ENCODE data around the gene TMEM203. TPM values are rescaled to one million over a fixed set of nuclear protein-coding genes. Genes with fewer than 3 reads are reported as not detected.
A peak's percentile ranks its signal among the peaks of the same experiment; 100 is the strongest.

TMEM203 gene
- total RNA-seq, 1 experiment from 2014 or later: 35.5 TPM

- H3K27ac Mint-ChIP-seq: no peak overlapping the region
Measured at GRCh38 chr9:137220317-137221094, 15.1 kb upstream of the TMEM203 start.

More at GRCh38 chr9:137220317-137221094, 15.1 kb upstream of the TMEM203 start:
- TF ChIP-seq CTCF (conservative IDR thresholded peaks at IDR 0.05): no peak
- Histone ChIP-seq H3K23me2 (ENCODE audit: insufficient read length, low read depth, low read length, poor library complexity, severe bottlenecking) (peaks cover 18% of the 10 kb centered on the region), H2BK12ac (ENCODE audit: insufficient read length, low read depth, low read length) (no peak overlapping the region), H3K23ac (ENCODE audit: insufficient read length, low read depth, low read length) (no peak overlapping the region), H2BK120ac (ENCODE audit: low read depth, low read length, poor library complexity, severe bottlenecking) (no peak overlapping the region), H2AK5ac (ENCODE audit: insufficient read length, low read length) (no peak overlapping the region), H4K8ac (replicated peaks; ENCODE audit: insufficient read length, low read depth, low read length) (no peak overlapping the region), H3K9me3 (ENCODE audit: control insufficient read depth, low read depth, low read length) (no peaks in the 10 kb centered on the region), H3K4me2 (ENCODE audit: insufficient read depth, insufficient read length, low read length) (no peak overlapping the region), H3K4ac (ENCODE audit: low read depth, low read length) (no peak overlapping the region), H2BK15ac (ENCODE audit: low read depth, low read length) (no peak overlapping the region), H3K4me1 (ENCODE audit: insufficient read depth, low read length) (no peaks in the 10 kb centered on the region; the same call in 1 of the 2 replicates), H2AFZ (ENCODE audit: low read length) (no peak overlapping the region), H3K79me1 (ENCODE audit: insufficient read depth, low read depth, low read length, poor library complexity, severe bottlenecking) (no peaks in the 10 kb centered on the region), H3K56ac (ENCODE audit: insufficient read length, low read depth, low read length) (no peak overlapping the region), H4K91ac (ENCODE audit: insufficient read length, low read depth, low read length) (no peak overlapping the region), H3K14ac (ENCODE audit: insufficient read depth, low read length) (no peak overlapping the region), H4K20me1 (ENCODE audit: control insufficient read depth, insufficient read depth, insufficient read length) (no peaks in the 10 kb centered on the region), H3K79me2 (ENCODE audit: insufficient read depth, low read length) (no peaks in the 10 kb centered on the region), H3K18ac (ENCODE audit: insufficient read length, low read depth, low read length) (no peak overlapping the region), H3T11ph (ENCODE audit: low read length) (no peak overlapping the region), H2BK5ac (ENCODE audit: insufficient read length, low read length) (no peak overlapping the region), H2BK20ac (ENCODE audit: low read depth, low read length, poor library complexity, severe bottlenecking) (no peak overlapping the region), H3K9ac (ENCODE audit: extremely low read depth, insufficient read length, low read length) (no peak overlapping the region), H4K5ac (ENCODE audit: insufficient read length, low read depth, low read length) (no peak overlapping the region), H3K27ac (ENCODE audit: insufficient read length, low read depth, low read length) (no peak overlapping the region), H3K27me3 (ENCODE audit: insufficient read depth, low read length) (no peaks in the 10 kb centered on the region)
- WGBS (ENCODE audit: extremely low coverage, insufficient read length, low lambda C conversion rate): no CpG with 5 or more reads among the region's 52 CpGs
- Mint-ChIP-seq H3K4me3 (peak overlapping the region; percentile 22 to 60; a peak in 3 of 5 replicates), H3K27me3 (ENCODE audit: low read depth) (no peaks in the 10 kb centered on the region), H3K9me3 (no peaks in the 10 kb centered on the region), H3K36me3 (ENCODE audit: insufficient read depth in 1 of 3, low read depth in 3 of 3) (peaks cover 0 to 15% (median under 1%) of the 10 kb centered on the region in 3 experiments; a peak in 1 of 7 replicates), H3K4me1 (peaks cover 4 to 8% of the 10 kb centered on the region in 2 experiments)
- DNase-seq: no peak
